ENCODE results near the gene ATXN3L. TPM values are rescaled to one million over a fixed set of nuclear protein-coding genes. Genes with fewer than 3 reads are reported as not detected.
A peak's percentile ranks its signal among the peaks of the same experiment; 100 is the strongest.

The ATXN3L gene
- not detected in 2 replicates for total RNA-seq
- not detected in 2 replicates for polyA plus RNA-seq
- not detected in 2 replicates for polyA plus RNA-seq (2012)
- polyA minus RNA-seq (ENCODE audit: low replicate concordance): not detected in 2 replicates

GRCh38 chrX:13319953-13320352 lies at the start of gene ATXN3L:
Gene ATXN3L, minus strand, starts transcription at chrX:13320053. Its CDS starts 119 bp downstream, at chrX:13319934.
- Histone ChIP-seq H3K27me3 (ENCODE audit: control insufficient read depth, insufficient read depth, low read length) (no peaks in the 10 kb centered on the region), H3K36me3 (ENCODE audit: control insufficient read depth, insufficient read depth, low read length) (no peaks in the 10 kb centered on the region), H3K9me3 (ENCODE audit: control insufficient read depth, insufficient read depth, low read depth, low read length) (no peaks in the 10 kb centered on the region), H3K4me1 (ENCODE audit: control insufficient read depth, extremely low read depth, insufficient read depth, low read length) (no peaks in the 10 kb centered on the region), H4K20me1 (ENCODE audit: control insufficient read depth, extremely low read depth, insufficient read depth, low read length) (no peaks in the 10 kb centered on the region), H3K79me2 (ENCODE audit: control insufficient read depth, insufficient read depth, low read length) (no peaks in the 10 kb centered on the region), H3K27ac (ENCODE audit: insufficient read depth, low read length) (no peak within 1 kb of the TSS), H2AFZ (ENCODE audit: low read length) (no peak within 1 kb of the TSS), H3K4me2 (ENCODE audit: extremely low read depth, insufficient read depth, low read length) (no peak within 1 kb of the TSS), H3K4me3 (replicated peaks in 1 of 4; ENCODE audit: control extremely low read depth in 1 of 4, insufficient read depth in 1 of 4, low read depth in 3 of 4, low read length in 4 of 4) (no peak within 1 kb of the TSS), H3K9ac (ENCODE audit: insufficient read depth, low read length) (no peak within 1 kb of the TSS)
- no peak for DNase-seq (ENCODE audit: low read depth in 2 of 2)
- TF ChIP-seq, protein P1, sequence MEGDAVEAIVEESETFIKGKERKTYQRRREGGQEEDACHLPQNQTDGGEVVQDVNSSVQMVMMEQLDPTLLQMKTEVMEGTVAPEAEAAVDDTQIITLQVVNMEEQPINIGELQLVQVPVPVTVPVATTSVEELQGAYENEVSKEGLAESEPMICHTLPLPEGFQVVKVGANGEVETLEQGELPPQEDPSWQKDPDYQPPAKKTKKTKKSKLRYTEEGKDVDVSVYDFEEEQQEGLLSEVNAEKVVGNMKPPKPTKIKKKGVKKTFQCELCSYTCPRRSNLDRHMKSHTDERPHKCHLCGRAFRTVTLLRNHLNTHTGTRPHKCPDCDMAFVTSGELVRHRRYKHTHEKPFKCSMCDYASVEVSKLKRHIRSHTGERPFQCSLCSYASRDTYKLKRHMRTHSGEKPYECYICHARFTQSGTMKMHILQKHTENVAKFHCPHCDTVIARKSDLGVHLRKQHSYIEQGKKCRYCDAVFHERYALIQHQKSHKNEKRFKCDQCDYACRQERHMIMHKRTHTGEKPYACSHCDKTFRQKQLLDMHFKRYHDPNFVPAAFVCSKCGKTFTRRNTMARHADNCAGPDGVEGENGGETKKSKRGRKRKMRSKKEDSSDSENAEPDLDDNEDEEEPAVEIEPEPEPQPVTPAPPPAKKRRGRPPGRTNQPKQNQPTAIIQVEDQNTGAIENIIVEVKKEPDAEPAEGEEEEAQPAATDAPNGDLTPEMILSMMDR (conservative IDR thresholded peaks at IDR 0.05 in 1 of 2, IDR thresholded peaks at IDR 0.05 in 1 of 2; ENCODE audit: low read depth in 1 of 2, low read length in 2 of 2): no peak
- no peak for TF ChIP-seq EZH2 (IDR thresholded peaks at IDR 0.05; ENCODE audit: low read length, missing control alignments)

- Histone ChIP-seq H3K4me3 (replicated peaks in 1 of 4; ENCODE audit: control extremely low read depth in 1 of 4, insufficient read depth in 1 of 4, low read depth in 3 of 4, low read length in 4 of 4) (no peak overlapping the region), H3K79me2 (ENCODE audit: control insufficient read depth, insufficient read depth, low read length) (no peaks in the 10 kb centered on the region), H3K4me2 (ENCODE audit: extremely low read depth, insufficient read depth, low read length) (no peak overlapping the region), H2AFZ (ENCODE audit: low read length) (no peak overlapping the region), H4K20me1 (ENCODE audit: control insufficient read depth, extremely low read depth, insufficient read depth, low read length) (no peaks in the 10 kb centered on the region), H3K36me3 (ENCODE audit: control insufficient read depth, insufficient read depth, low read length) (no peaks in the 10 kb centered on the region), H3K27ac (ENCODE audit: insufficient read depth, low read length) (no peak overlapping the region), H3K4me1 (ENCODE audit: control insufficient read depth, extremely low read depth, insufficient read depth, low read length) (peaks cover 7% of the 10 kb centered on the region), H3K9ac (ENCODE audit: insufficient read depth, low read length) (no peak overlapping the region), H3K27me3 (ENCODE audit: control insufficient read depth, insufficient read depth, low read length) (no peaks in the 10 kb centered on the region), H3K9me3 (ENCODE audit: control insufficient read depth, insufficient read depth, low read depth, low read length) (no peaks in the 10 kb centered on the region)
- DNase-seq (ENCODE audit: low read depth in 2 of 2): no peak
- TF ChIP-seq, protein P1 (conservative IDR thresholded peaks at IDR 0.05 in 1 of 2, IDR thresholded peaks at IDR 0.05 in 1 of 2; ENCODE audit: low read depth in 1 of 2, low read length in 2 of 2): no peak
- no peak for TF ChIP-seq EZH2 (IDR thresholded peaks at IDR 0.05; ENCODE audit: low read length, missing control alignments)
Measured at GRCh38 chrX:13369256-13370030, 49.6 kb upstream of the ATXN3L start.

DNA sequence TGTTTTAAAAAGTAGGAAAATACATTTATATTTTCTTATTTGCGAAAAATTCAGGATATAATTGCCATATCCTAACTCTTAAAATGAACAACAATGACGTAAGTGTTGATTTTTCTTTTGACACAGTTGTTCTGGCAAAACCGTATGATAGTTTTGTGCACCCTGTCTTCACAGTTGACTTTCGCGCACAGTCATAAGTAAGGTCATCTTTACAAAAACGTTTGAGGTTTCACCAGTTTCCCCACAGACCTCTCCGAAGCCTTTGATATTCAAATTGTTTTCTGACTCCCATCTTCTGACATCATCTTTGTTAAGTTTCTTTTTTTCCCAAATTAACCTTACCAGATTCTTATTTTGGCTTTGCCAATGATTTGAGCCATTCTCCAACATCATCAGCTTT lies 48.1 kb upstream of the ATXN3L start:
- Histone ChIP-seq H3K9me3 (ENCODE audit: control insufficient read depth, insufficient read depth, low read depth, low read length) (no peaks in the 10 kb centered on the region), H3K27ac (ENCODE audit: insufficient read depth, low read length) (no peak overlapping the region), H3K9ac (ENCODE audit: insufficient read depth, low read length) (no peak overlapping the region), H3K4me1 (ENCODE audit: control insufficient read depth, extremely low read depth, insufficient read depth, low read length) (no peaks in the 10 kb centered on the region), H3K36me3 (ENCODE audit: control insufficient read depth, insufficient read depth, low read length) (no peaks in the 10 kb centered on the region), H3K4me3 (replicated peaks in 1 of 4; ENCODE audit: control extremely low read depth in 1 of 4, insufficient read depth in 1 of 4, low read depth in 3 of 4, low read length in 4 of 4) (no peak overlapping the region), H3K4me2 (ENCODE audit: extremely low read depth, insufficient read depth, low read length) (no peak overlapping the region), H3K79me2 (ENCODE audit: control insufficient read depth, insufficient read depth, low read length) (no peaks in the 10 kb centered on the region), H3K27me3 (ENCODE audit: control insufficient read depth, insufficient read depth, low read length) (no peaks in the 10 kb centered on the region), H2AFZ (ENCODE audit: low read length) (no peak overlapping the region), H4K20me1 (ENCODE audit: control insufficient read depth, extremely low read depth, insufficient read depth, low read length) (no peaks in the 10 kb centered on the region)
- peak in 1 of 2 donors; percentile 79 for DNase-seq (ENCODE audit: low read depth in 2 of 2)
- no peak for TF ChIP-seq EZH2 (IDR thresholded peaks at IDR 0.05; ENCODE audit: low read length, missing control alignments)
- TF ChIP-seq, protein P1 (conservative IDR thresholded peaks at IDR 0.05 in 1 of 2, IDR thresholded peaks at IDR 0.05 in 1 of 2; ENCODE audit: low read depth in 1 of 2, low read length in 2 of 2): no peak

Measured in fibroblast of lung (primary cell).